ENCODE data around the gene HAUS7. TPM values are rescaled to one million over a fixed set of nuclear protein-coding genes. Genes with fewer than 3 reads are reported as not detected.
A peak's percentile ranks its signal among the peaks of the same experiment; 100 is the strongest.

The HAUS7 gene
- total RNA-seq, 1 experiment from 2014 or later = 29.3 TPM

DNA sequence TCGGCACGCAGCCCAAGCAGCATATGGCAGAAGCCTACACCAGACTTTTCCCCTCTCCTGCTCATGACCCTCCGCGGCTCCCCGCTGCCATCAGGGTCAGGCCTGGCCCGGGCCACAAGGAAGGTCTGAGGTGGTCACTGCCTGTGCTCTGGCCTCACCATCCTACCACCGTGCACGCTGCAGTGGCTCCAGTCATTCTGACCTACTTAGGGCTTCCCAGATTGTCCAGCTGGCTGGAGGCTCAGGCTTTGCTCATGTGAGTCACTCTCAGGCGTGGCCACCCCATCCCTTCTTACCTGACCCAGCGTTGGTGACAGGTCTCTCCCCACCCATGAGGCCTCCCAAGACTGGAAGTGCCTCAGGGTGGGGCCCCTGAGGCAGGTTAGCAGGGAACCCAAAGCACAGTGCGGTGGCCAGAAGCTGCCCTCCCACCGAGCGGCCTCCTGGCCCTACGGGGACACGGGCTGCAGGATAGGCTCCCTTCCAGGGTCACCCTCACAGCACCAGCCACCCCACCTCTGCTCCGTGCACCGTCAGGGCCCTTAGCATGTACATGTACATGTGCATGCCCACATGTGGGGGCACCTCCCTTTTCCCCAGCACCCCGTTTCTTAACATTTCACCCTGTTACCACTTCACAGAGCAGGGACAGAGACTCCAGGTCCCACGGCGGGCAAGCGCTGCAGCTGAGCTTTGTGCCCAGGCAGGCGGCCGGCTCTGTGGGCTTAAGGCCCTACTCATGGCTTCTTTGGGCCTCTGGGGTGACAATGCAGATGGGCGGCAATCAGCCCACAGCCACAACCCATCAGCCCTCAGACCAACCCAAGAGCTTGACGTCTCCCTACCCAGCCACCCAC is 26.7 kb downstream of the HAUS7 start:
- TF ChIP-seq EZH2 (IDR thresholded peaks at IDR 0.05; ENCODE audit: low read depth) = no peak
- TF ChIP-seq, protein P1, sequence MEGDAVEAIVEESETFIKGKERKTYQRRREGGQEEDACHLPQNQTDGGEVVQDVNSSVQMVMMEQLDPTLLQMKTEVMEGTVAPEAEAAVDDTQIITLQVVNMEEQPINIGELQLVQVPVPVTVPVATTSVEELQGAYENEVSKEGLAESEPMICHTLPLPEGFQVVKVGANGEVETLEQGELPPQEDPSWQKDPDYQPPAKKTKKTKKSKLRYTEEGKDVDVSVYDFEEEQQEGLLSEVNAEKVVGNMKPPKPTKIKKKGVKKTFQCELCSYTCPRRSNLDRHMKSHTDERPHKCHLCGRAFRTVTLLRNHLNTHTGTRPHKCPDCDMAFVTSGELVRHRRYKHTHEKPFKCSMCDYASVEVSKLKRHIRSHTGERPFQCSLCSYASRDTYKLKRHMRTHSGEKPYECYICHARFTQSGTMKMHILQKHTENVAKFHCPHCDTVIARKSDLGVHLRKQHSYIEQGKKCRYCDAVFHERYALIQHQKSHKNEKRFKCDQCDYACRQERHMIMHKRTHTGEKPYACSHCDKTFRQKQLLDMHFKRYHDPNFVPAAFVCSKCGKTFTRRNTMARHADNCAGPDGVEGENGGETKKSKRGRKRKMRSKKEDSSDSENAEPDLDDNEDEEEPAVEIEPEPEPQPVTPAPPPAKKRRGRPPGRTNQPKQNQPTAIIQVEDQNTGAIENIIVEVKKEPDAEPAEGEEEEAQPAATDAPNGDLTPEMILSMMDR (conservative IDR thresholded peaks at IDR 0.05) = no peak
- no peak overlapping the region for H2AFZ ChIP-seq
- H3K4me2 ChIP-seq = no peak overlapping the region
- no peaks in the 10 kb centered on the region for H3K36me3 ChIP-seq (ENCODE audit: low read depth)
- intact Hi-C loops (cut with micrococcal nuclease; ENCODE audit: unreplicated experiment) = no loop called here
- DNase-seq = peak; percentile 40 to 43
- CTCF ChIA-PET = no interaction called here
- H4K20me1 ChIP-seq (ENCODE audit: insufficient read depth) = no peaks in the 10 kb centered on the region
- no peaks in the 10 kb centered on the region for H3F3A ChIP-seq (ENCODE audit: insufficient read depth, low read depth)
- no peaks in the 10 kb centered on the region for H3K79me2 ChIP-seq (ENCODE audit: low read depth)
- peaks cover 7% of the 10 kb centered on the region; the same call in 1 of the 2 replicates for H3K27me3 ChIP-seq (ENCODE audit: insufficient read depth, low read depth)
- BruUV-seq (replicated peaks) = no TSS peak
- H3K4me3 ChIP-seq = no peak overlapping the region
- no peak overlapping the region for H3K27ac ChIP-seq
- H3K9me2 ChIP-seq (ENCODE audit: insufficient read depth) = no peaks in the 10 kb centered on the region
- H3K9me3 ChIP-seq (ENCODE audit: insufficient read depth, low read depth) = no peaks in the 10 kb centered on the region
- POLR2A ChIA-PET (ENCODE audit: unreplicated experiment) = interaction anchor here (0.5 kb wide), 1 partner anchor 110 kb away, joined by 3 read pairs; no protein-coding TSS in a partner anchor
- H3K4me1 ChIP-seq (replicated peaks; ENCODE audit: insufficient read depth) = 0 out of 2 replicates have a peak, but pooled peaks cover 3% of the 10 kb centered on the region

DNA sequence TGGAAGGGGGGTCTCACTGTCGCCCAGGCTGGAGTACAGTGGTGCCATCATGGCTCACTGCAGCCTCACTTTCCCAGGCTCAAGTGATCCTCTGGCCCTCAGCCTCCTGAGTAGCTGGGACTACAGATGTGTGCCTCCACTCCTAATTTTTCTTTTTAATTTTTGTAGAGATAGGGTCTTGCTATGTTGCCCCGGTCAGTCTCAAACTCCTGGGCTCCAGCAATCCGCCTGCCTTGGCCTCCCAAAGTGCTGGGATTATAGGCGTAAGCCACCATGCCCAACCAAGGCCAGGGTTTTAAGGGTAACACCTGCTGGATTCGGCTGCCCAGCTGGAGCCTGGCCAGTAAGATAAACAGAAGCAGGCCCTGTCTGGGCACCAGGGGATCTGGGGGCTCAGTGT is 27.9 kb downstream of the HAUS7 start:
- BruUV-seq (replicated peaks) = no TSS peak
- Histone ChIP-seq H3K4me2 (no peak overlapping the region), H3K27ac (no peak overlapping the region), H3F3A (ENCODE audit: insufficient read depth, low read depth) (no peaks in the 10 kb centered on the region), H3K36me3 (ENCODE audit: low read depth) (no peaks in the 10 kb centered on the region), H3K9me3 (ENCODE audit: insufficient read depth, low read depth) (no peaks in the 10 kb centered on the region), H4K20me1 (ENCODE audit: insufficient read depth) (no peaks in the 10 kb centered on the region), H3K79me2 (ENCODE audit: low read depth) (no peaks in the 10 kb centered on the region), H3K4me3 (no peak overlapping the region), H3K4me1 (replicated peaks; ENCODE audit: insufficient read depth) (0 out of 2 replicates have a peak, but pooled peaks cover 3% of the 10 kb centered on the region), H3K27me3 (ENCODE audit: insufficient read depth, low read depth) (peaks cover 17% of the 10 kb centered on the region; the same call in 1 of the 2 replicates), H3K9me2 (ENCODE audit: insufficient read depth) (no peaks in the 10 kb centered on the region), H2AFZ (no peak overlapping the region)
- no peak for TF ChIP-seq EZH2 (IDR thresholded peaks at IDR 0.05; ENCODE audit: low read depth)
- TF ChIP-seq, protein P1 (conservative IDR thresholded peaks at IDR 0.05) = no peak
- no peak for DNase-seq
- ChIA-PET CTCF (no interaction called here), POLR2A (ENCODE audit: unreplicated experiment) (no interaction called here)
- intact Hi-C loops (cut with micrococcal nuclease; ENCODE audit: unreplicated experiment) = no loop called here

DNA sequence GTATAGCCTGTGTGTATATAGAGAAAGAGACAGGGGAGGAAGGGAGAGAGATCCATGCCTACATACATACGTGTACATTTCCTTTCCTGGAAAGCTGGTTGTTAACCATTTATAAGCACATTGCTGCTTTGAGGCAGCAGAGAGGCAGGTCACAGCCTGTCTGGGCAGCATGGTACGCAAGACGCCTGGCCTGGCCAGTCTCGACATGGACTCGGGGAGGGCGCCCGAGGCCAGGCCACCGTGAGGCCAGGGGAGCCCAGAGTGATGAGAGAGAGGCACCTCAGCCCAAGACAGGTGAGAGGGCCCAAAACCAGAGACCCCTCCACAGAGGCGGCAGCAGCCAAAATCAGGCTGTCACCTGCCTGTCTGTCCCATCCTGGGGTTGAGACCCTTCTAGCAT is 28.4 kb downstream of the HAUS7 start:
- Histone ChIP-seq H3K9me3 (ENCODE audit: insufficient read depth, low read depth) (no peaks in the 10 kb centered on the region), H3K9me2 (ENCODE audit: insufficient read depth) (no peaks in the 10 kb centered on the region), H3K27ac (no peak overlapping the region), H3K4me3 (no peak overlapping the region), H3F3A (ENCODE audit: insufficient read depth, low read depth) (no peaks in the 10 kb centered on the region), H3K36me3 (ENCODE audit: low read depth) (no peaks in the 10 kb centered on the region), H3K79me2 (ENCODE audit: low read depth) (no peaks in the 10 kb centered on the region), H2AFZ (no peak overlapping the region), H3K27me3 (ENCODE audit: insufficient read depth, low read depth) (peaks cover 17% of the 10 kb centered on the region; the same call in 1 of the 2 replicates), H3K4me2 (no peak overlapping the region), H3K4me1 (replicated peaks; ENCODE audit: insufficient read depth) (0 out of 2 replicates have a peak, but pooled peaks cover 3% of the 10 kb centered on the region), H4K20me1 (ENCODE audit: insufficient read depth) (no peaks in the 10 kb centered on the region)
- intact Hi-C loops (cut with micrococcal nuclease; ENCODE audit: unreplicated experiment) = no loop called here
- TF ChIP-seq EZH2 (IDR thresholded peaks at IDR 0.05; ENCODE audit: low read depth) = no peak
- TF ChIP-seq, protein P1 (conservative IDR thresholded peaks at IDR 0.05) = no peak
- ChIA-PET CTCF (no interaction called here), POLR2A (ENCODE audit: unreplicated experiment) (no interaction called here)
- BruUV-seq (replicated peaks) = TSS peak; percentile 14
- DNase-seq = no peak
